Dedifferentiated amniotic fluid mesenchymal stem cell (primary cell): ENCODE measurements around the gene ZNRF4.
"Not testable (repeated sequence)": the region's sequence is repeated elsewhere in the genome, so short reads cannot be mapped to it uniquely, and the experiment has no call there.

Experiments used
- DNase-seq: peaks from one replicate; pipeline ENCODE4 v3.0.0-alpha.2; 2016; ENCODE audit errors: extremely low spot score

ZNRF4 gene

DNA sequence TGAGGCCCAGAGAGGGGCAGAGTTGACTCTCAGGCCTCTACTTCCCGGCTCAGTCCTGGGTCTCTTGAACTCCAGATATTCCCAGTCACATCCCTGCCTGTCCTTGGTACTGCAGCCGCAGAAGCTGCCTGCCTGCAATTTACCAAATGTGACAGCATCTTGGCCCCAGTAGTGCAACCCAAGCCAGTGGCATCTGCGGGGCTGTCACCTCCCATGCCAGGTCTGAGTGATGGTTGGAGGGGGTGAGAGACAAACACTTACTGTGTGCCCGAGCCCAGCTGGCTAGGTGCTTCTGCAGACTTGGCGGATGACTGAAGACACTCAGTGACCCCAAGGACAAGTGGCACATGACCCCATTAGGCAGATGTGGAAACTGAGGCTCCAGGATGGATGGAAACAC, 18.4 kb downstream of the ZNRF4 start:
- no peak for DNase-seq

DNA sequence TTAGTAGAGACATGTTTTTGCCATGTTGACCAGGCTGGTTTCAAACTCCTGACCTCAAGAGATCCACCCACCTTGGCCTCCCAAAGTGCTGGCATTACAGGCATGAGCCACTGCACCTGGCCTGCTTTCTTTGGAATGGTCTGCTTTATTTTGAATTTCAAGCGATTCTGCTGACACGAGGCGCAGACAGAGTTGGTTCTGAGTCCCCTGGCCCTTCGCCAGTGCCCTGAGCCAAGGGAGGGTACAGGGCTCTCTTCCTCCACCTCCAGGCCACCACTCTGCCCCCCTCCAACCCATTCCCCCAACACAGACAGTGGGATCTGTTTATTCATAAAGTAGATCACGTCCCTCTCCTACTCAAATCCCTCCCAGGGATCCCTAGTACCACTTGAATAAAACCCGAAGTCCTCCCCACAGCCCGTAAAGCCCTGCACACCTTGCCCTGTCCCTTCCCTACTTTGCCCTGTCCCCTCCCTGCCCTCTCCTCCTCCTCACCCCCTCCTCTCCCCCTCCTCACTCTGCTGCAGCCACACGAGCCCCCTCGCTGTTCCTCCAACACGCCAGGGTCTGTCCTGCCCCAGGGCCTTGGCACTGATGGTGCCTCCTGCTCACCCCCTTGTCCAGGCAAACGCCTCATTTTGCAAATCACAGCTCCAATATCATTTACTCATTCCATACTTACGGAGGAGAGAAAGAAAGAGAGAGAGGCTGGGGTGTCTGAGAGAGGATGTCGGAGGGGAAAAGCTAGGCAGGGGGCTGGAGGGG, 22.4 kb downstream of the ZNRF4 start:
- DNase-seq = no peak

DNA sequence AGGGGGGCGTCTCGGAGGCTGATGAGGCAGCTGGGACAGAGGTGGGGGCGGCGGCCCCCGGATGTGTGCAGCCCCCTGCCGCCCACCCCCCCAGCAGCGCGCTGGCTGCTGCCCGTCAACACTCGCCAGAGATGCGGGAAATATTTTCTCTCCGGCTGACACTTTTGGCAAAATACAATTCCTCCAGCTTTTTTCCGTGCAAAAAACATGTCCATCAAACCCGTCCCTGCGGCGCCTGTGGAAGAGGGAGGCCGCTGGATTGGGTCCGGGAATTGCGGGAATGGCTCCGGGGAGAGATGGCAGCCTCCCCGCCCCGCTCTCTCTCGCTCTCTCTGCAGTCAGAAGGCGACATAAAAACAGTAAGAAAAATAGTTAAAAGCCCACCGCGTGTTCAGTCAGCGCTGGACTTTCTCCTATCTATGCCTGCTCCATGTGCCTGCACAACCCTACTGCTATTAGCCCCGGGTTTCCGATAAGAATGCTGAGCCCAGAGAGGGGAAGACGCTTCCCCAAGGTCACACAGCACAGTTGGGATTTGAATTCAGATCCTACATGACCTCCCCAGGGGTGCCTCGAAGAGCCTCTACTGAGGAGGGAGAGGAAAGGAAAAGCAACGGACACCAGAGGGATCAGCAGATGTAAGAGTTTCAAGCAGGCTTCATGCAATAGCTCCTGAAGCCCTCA, 23.2 kb downstream of the ZNRF4 start:
- no peak for DNase-seq

DNA sequence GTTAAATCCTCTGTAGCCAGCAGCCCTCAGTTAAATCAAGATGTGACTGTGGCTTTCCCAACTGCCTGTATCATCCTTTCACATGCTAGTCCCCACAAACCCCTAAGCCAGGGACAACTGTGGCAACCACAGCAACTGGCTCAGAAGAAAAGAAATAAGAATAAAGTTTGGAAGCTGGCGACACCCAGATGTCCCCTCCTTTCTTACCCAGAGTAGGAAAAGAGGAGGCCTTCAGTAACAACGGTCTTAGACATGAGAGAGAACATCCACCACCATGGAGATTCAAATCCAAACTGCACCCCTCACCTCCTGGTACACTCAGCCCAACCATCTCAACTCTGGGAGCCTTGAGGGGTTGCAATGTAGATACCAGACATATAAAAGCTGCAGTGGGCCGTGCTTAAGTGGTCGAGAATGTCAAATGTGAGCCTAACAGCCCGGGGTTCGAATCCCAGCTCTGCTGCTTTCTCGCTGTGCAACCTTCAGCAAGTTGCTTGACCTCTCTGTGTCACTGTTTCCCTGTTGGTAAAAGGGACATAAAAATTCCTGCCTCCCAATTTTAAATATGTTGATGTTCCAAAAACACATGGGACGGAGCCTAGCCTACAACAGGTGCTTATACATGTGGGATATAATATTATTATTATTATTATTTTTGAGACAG, 23.8 kb downstream of the ZNRF4 start:
- DNase-seq = no peak

GRCh38 chr19:5479958-5480357, 24.7 kb downstream of the ZNRF4 start:
- DNase-seq = no peak

GRCh38 chr19:5480427-5480836, 25.2 kb downstream of the ZNRF4 start:
- no peak for DNase-seq

- DNase-seq = no peak
Observed at GRCh38 chr19:5481957-5482356, 26.7 kb downstream of the ZNRF4 start.

DNA sequence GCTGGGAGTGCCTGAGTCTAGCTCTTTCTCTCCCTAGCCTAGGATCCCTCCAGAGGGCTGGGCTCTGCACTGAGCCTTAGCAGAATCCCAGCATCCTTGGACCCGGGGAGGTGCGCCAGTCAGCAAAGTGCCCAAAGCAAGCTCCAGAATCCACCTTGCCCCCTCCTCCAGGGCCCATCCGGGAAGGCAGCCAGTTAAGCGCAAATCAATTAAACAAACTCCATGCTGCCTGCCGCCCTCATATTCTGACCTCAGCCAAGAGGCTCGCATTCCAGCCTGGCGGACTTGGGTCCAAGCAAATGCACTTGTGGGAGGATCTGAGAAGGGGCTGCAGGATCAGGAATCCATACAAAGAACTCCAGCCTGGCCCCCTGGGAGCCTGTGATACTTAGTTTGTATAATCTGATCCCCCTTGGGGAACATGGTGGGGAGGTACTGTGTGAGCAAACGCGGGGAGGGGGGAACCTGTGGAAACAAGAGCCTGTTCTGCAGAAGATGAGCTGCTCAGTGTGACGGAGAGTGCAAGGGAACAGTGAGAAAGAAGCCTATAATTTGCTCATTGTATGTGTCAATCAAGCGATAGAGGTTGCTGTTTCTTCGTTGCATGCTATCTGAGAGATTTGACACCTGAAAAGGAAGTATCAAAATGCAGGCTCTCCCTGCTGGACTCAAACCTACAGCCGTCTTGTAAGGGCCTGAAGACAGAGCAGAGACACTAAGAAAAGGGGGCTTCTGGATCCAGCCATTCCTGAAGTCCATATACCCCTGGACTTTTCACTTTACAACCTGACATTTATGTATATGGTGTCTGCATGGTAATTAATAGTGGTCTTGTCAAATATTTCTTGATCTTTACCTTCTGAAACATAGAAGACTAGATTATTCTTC, 29.4 kb downstream of the ZNRF4 start:
- DNase-seq = no peak

DNA sequence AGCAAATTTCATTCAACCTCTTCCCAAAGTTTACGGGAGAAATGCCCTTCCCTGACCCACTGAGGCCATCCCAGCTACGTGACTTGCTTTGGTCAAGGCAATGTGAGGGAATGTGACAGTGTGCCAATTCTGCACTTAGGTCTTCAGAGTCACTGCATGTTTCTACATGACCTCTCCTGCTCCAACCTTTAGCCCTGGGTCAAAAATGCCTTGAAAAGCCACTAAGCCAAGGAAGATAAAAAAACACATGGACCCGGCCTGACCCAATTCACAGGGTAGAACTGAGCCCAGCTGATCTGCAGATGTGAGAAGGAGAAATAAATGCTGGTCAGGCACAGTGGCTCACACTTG, 30.0 kb downstream of the ZNRF4 start:
- DNase-seq = no peak

DNA sequence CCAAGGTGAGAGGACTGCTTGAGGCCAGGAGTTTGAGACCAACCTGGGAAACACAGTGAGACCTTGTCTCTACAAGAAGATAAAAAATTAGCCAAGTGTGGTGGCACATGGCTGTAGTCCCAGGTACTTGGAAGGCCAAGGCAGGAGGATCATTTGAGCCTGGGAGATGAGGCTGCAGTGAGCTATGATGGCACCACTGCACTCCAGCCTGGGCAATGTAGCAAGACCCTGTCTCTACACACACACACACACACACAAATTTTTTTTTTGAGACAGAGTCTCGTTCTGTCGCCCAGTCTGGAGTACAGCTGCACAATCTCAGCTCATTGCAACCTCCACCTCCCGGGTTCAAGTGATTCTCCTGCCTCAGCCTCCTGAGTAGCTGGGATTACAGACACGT, 30.4 kb downstream of the ZNRF4 start:
- DNase-seq = not testable (repeated sequence)

- no peak for DNase-seq
Observed at GRCh38 chr19:5487222-5487621, 32.0 kb downstream of the ZNRF4 start.

DNA sequence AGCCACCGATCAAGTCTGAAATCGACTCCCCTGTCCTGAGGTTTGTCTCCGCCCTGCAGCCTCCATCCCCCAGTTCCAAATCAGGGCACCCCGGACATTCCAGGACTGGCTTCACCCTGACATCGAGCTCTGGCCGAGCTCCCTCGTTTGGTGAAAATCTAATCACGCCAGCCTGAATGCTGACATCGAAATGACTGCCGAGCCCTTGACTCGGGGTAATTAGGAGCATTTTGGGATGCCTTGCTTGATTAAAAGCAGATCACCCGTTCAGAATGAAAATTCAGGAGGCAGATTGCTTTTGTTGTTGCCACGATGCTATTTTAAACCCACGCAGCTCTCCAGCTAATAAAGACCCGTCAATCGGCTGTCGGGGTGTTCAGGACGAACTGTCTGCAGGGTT, 34.3 kb downstream of the ZNRF4 start:
- no peak for DNase-seq

DNA sequence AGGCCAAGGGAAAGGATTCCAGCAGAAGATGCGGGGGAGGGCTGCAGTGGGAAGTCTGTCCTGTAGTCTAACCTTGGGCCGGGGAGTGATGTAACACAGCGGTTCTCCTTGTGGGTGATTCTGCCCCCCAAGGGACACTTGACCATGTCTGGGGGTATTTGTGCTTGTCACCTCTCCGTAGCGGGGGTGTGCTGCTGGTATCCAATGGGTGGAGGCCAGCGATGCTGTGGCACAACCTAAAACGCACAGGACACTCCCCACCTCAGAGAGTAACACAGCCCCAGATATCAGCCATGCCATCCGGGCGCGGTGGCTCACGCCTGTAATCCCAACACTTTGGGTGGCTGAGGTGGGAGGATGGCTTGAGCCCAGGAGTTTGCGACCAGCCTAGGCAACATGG, 36.3 kb downstream of the ZNRF4 start:
- no peak for DNase-seq

GRCh38 chr19:5492281-5492634, 37.0 kb downstream of the ZNRF4 start:
- no peak for DNase-seq

DNA sequence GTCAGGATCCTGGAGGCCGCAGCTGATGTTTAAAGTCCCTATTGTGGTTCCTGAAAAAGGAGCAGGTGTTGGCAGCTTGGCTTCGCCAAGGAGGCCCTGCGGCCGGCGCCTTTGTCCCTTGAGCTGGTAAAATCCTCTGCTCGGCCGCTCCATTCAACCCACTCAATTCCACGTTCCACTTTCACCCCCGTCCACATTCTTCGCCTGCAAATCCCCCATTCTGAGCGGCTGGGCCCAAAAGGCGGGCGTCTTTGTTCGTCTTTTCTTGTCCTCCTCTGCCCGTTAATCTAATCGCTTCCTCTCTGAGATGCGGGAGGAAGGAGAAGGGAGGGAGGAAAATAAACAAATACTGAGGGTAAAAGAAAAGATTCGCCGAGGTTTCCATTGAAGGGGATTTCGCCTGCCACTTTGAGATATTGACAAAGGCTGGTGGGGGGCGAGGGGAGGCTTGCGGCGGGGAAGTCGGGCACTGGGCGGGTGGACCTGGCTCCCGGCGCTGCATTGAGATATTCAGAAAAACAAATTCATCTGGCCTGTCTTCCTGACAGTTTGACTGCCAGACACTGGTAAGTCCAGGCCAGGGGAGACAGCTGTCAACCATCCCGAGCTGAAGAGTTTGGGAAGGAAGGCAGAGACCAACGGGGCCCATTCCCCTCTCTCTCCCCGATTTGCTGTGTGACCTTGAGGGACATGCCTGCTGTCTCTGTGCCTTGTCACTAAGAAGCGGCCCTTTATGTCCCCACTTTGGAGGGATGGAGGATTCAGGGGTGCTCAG, 37.6 kb downstream of the ZNRF4 start:
- no peak for DNase-seq

- no peak for DNase-seq
Observed at GRCh38 chr19:5494773-5495172, 39.6 kb downstream of the ZNRF4 start.

- no peak for DNase-seq
Observed at GRCh38 chr19:5495792-5496191, 40.6 kb downstream of the ZNRF4 start.

- no peak for DNase-seq
Observed at GRCh38 chr19:5497297-5497696, 42.1 kb downstream of the ZNRF4 start.

DNA sequence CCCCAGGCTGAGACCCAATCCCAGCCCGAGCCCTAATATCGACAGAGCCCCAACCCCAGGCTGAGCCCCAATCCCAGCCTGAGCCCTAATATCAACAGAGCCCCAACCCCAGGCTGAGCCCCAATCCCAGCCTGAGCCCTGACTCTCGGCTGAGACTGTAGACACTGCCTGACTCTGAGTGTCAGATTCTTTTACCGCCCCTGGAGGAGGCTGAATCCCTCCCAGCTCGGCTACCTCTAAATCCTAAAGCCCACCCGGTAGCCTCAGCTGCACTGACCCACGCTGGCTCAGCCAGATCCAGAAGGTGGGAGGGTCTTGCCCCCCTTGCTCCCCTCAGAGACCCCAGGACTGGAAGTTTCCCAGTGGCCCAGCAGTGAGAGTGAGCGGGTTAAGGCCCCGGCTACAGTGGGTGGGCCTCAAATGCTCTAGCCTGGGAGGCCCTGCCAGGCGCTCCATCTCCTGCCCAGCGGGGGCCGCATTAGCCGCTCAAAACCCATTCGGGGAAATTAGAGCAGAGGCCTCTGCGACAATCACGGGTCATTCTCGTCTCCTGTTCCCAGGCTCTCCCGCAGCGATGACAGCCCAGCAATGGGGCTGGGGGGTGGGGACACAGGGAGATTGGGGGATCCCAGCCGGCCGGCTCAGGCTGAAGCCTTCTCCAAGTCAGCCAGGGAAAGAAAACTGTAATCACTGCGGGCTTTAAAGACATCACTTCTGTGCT, 43.8 kb downstream of the ZNRF4 start:
- DNase-seq = no peak

DNA sequence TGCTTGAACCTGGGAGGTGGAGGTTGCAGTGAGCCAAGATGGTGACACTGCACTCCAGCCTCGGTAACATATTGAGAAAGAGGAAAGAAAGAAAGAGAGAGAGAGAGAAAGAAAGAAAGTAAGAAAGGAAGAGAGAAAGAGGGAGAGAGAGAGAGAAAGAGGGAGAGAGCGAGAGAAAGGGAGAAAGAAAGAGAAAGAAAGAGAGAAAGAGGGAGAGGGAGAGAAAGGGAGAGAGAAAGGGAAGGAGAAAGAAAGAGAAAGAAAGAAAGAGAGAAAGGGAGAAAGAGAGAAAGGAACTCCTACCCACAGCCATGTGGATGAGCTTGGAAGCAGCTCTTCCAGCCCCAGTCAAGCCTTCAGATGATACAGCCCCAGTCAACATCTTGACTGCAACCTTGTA, 46.7 kb downstream of the ZNRF4 start:
- DNase-seq = no peak

GRCh38 chr19:5503598-5503997, 48.4 kb downstream of the ZNRF4 start:
- no peak for DNase-seq
